Erythroblast (primary cell): Measurements from ENCODE around the gene RNPEPL1.
A peak's percentile ranks its signal among the peaks of the same experiment; 100 is the strongest.
"Not testable (repeated sequence)": the region's sequence is repeated elsewhere in the genome, so short reads cannot be mapped to it uniquely, and the experiment has no call there.

Experiments
- DNase-seq, 2 experiments: peaks; one replicate each; lab custom pipeline; 2025; lab: John Stamatoyannopoulos, UW
- GATA1 ChIP-seq: IDR thresholded peaks from 2 replicates; pipeline ENCODE4 v1.6.1; 2011; ENCODE audit warnings: low read depth, mild to moderate bottlenecking, control low read depth, low read length, moderate library complexity
- POLR2A ChIP-seq: IDR thresholded peaks from 2 replicates; pipeline ENCODE4 v1.6.1; 2011; ENCODE audit warnings: mild to moderate bottlenecking, low read length

Gene RNPEPL1

DNA sequence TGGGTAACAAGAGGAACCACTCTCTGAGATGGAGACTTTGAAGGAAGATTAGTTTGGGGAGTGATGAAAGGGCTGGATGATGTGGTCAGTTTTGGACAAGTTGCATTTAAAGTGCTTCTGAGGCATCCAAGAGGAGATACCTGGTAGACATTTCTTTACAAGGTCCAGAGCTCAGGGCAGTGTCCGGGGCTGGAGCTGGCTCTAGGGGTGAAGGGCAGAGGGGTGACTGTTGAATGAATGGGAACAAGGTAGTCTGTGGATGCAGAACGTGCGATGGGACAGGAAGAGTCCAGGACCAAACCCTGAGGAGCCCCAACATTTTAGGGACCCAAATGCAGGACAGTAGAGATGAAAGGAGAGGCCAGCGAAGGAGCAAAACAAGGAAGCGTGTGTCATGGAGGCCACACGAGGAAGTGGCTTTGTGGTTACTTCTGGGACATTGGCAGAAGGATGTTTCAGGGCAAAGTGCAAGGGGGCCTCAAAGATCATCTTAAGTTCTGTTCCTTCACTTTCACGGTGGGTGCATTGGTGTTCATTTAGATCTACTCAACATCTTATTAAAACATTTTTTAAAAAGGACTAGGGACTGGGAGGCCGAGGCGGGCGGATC lies 43.4 kb downstream of the RNPEPL1 start:
- DNase-seq, result no peak

DNA sequence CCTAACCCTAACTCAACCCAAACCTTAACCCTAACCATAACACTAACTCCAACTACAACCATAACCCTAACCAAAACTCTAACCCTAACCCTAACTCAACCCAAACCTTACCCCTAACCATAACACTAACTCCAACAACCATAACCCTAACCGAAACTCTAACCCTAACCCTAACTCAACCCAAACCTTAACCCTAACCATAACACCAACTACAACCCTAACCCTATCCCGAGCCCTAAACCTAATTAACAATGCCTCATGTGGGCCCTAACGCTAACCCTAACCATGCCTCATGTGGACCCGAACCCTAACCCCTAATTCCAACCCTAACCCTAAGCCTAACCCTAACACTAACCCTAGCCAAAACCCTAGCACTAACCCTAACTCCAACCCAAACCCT lies 45.5 kb downstream of the RNPEPL1 start:
- no peak for TF ChIP-seq GATA1
- TF ChIP-seq POLR2A, result no peak
- no peak for DNase-seq

More for the DNA sequence above, 43.4 kb downstream of the RNPEPL1 start:
- TF ChIP-seq POLR2A (no peak), GATA1 (no peak)

DNA sequence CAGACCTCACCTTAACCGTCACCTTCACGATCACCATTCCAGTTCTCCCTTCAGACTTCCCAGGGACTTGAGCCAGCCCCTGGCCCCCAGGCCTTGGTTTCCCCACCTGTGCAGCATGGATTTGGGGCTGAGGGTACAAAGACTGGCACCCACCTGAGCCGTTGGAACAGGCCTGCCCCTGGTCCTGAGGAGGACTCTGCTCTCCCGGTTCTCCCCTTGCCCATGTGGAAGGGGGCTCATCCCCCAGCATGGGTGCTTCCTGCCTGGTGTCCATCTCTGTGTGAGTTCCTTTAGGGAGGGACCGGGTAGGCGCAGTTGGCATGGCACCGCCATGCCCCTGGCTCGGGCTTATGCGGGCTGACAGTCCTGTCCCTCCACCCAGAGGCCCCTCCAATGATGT lies 46.1 kb downstream of the RNPEPL1 start:
- DNase-seq, result no peak
- TF ChIP-seq GATA1 (no peak), POLR2A (no peak)

DNA sequence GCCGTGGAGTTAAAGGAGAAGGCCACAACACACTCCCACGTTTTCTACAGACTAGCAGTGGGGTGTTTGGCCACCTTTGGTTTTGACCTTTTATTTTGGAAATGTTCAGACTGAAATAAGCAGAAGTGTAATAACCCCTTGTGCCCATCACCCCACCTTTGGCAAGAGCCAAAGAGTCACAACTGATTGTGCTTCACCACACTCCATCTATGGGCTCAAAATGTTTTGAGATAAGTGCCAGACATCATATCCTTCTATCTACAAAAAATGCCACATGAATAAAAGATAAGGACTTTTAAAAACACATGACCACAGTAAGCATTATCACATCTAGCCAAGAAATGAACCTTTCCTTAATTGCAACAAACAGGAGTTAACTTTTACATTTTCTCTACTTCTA lies 47.1 kb downstream of the RNPEPL1 start:
- peak in 1 of 2 experiments; percentile 31 for DNase-seq
- TF ChIP-seq POLR2A, result no peak
- no peak for TF ChIP-seq GATA1

DNA sequence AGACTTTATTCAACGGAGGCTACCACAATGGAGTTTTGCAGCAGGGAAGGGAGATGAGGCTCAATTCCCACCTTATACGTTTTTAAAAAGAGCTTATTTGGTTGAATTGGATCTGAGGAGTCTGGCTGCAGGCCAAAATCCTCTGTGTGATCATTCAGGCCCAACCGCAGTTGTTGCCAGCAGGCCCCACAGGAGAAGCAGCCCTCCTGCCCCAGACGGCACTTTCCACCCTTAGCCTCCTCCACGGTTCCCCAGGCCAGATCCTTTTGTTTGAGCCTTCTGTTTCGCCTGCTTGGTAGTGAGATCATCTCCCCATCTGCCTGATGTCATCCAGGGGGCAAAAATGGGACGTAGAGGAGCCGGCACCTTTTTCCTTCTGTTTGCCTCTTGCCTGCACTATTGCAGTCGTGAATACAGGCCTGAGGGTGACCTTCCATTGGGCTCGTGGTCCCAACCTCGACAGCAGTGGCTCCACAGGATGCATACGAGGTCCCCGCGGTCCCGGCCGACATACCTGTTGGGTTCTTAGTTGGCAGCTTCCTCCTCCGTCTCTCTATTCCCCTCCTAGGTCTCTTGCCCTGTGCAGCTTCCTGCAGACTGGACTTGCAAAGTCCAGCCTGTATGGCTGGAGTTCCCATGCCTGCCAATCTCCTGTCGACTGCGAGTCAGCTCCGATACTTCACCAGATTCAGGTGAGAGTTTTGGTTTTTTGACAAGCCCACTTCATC lies 47.7 kb downstream of the RNPEPL1 start:
- DNase-seq, result peak in 1 of 2 experiments; percentile 31
- TF ChIP-seq POLR2A (no peak), GATA1 (no peak)

DNA sequence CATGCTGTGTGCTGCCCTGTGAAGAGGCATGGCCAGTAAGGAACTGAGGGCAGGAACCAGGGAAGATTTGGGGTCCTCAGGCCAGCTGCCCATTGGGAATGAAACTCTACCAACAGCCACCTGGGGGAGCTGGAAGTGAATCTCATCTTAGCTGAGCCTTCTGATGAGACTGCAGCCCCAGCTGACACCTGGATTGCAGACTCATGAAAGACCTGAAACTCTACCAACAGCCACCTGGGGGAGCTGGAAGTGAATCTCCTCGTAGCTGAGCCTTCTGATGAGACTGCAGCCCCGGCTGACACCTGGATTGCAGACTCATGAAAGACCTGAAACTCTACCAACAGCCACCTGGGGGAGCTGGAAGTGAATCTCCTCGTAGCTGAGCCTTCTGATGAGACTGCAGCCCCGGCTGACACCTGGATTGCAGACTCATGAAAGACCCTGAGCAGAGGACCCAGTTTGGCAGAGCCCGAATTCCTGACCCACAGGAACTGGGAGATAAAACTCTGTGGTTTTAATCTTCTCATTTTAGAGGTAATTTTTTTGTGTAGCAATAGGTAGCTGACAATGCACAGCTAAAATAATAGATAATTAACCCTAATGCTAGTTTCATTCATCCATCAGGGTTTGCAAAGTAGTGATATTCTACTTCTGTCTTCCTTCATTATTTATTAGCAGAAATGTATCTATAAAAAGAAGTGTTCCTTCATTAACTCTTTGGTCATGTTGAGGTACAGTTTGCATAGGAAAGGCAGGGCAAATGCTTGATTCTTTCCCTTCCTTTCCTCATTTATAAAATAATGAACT lies 48.8 kb downstream of the RNPEPL1 start:
- not testable (repeated sequence) for DNase-seq

DNA sequence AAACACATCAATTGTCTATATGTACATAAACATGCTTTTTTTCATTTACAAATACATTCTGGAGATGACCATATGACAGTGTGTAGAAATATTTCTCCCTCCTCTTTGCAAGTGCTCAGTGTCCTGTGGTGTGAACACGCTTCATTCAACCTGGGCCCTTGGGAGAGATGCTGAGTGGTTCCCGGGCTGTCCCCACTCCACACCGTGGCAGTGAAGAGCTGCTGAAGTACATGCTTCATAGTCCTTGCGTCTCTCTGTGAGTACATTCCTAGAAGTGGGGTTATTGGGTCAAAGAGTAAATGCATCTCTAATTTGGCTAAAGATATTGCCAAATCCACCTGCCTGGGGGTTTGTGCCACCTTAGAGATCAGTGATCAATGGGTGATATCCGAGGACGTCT lies 50.5 kb downstream of the RNPEPL1 start:
- DNase-seq, result no peak
- TF ChIP-seq POLR2A (no peak), GATA1 (no peak)

DNA sequence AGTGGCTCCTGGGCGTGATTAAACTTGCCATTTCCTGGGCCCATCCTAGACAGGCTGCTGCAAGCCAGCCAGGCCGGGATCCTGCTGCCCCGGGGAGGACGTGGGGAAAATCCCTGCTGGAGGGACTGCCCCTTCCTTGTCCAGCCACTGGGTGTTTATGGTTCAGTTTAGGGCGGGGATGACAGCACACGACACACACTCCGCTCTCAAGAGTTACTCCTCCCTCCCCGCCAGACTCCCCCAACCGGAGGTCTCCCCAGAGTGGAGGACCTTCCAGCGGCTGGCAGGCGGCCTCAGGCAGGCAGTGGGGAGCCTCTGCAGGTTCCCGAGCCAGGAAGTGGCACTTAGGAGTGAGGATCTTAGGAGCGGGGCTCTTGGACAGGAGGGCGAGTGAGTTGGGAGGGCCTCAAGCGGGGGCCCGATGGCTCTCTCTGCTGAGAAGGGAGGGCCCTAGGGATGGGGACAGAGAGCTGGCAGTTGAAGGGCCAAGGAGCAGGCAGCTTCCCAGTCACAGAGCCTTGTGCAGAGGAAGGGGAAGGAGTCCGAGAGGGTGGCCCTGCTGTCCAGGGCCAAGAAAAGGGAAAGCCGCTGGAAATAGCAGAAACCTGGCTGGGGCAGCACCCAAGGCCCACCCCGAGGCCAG lies 51.3 kb downstream of the RNPEPL1 start:
- TF ChIP-seq GATA1 (no peak), POLR2A (no peak)
- DNase-seq, result no peak

DNA sequence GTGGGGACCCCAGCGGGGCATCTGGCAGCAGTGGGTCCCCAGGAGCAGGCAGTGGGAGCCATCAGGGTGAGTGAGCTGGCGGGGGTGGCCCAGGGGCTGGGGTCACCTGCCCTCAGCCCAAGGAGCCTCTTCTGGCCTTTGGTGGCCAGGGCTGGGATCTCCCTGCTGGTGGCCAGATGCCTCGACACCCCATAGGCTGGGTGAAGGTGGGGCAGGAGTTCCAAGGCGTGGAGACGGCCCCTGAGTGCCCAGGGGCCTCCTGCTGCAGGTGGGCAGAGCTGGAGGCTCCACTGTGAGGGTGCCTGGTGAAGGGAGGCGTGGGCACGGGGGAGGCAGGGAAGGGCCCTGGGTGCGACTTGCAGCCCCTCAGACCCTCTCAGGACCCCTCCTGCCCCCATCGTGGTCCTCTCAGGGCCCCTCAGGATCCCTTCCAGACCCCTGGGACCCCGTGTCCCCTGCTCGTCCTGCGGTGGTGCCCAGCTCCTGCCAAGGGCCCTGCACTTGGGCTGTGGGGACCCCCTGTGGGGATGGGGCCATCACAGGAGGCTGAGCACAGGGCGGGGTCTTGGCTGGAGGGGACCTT lies 52.0 kb downstream of the RNPEPL1 start:
- TF ChIP-seq GATA1 (no peak), POLR2A (no peak)
- DNase-seq, result no peak

DNA sequence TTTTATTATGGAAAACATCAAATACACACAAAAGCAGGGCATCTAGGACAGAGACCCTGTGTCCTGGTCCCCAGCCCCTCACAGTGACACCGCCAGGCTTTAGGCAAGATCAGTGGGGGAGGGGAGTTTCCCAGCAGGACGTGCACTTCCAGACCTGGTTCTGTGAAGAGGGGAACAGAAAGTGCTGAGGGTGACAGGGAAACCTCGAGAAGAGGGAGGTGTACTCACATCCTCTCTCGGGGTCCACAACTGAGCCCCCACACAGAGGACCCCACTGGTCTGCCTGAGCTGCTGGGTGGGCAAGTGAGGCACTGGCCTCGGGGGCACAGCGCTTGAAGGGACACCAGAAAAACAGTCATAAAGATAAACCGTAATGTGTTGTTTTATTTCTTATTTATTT lies 52.6 kb downstream of the RNPEPL1 start:
- DNase-seq, result no peak

DNA sequence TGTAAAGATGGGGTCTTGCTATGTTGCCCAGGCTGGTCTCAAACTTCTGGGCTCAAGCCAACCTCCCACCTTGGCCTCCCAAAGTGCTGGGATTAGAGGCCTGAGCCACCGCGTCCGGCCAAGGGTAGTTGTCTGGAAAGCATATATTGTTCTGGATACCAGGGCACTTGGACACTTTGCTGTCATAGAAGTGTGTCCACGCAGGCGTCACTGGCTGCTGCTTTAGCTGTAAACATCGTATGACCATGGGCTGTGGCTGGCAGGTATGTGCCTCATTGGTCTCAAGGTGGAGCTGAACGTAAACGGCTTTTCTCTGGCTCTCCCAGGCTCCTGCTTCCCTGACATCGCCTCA lies 53.8 kb downstream of the RNPEPL1 start:
- no peak for DNase-seq
- TF ChIP-seq GATA1, result no peak
- no peak for TF ChIP-seq POLR2A

More for the DNA sequence above, 52.6 kb downstream of the RNPEPL1 start:
- TF ChIP-seq GATA1 (no peak), POLR2A (no peak)

DNA sequence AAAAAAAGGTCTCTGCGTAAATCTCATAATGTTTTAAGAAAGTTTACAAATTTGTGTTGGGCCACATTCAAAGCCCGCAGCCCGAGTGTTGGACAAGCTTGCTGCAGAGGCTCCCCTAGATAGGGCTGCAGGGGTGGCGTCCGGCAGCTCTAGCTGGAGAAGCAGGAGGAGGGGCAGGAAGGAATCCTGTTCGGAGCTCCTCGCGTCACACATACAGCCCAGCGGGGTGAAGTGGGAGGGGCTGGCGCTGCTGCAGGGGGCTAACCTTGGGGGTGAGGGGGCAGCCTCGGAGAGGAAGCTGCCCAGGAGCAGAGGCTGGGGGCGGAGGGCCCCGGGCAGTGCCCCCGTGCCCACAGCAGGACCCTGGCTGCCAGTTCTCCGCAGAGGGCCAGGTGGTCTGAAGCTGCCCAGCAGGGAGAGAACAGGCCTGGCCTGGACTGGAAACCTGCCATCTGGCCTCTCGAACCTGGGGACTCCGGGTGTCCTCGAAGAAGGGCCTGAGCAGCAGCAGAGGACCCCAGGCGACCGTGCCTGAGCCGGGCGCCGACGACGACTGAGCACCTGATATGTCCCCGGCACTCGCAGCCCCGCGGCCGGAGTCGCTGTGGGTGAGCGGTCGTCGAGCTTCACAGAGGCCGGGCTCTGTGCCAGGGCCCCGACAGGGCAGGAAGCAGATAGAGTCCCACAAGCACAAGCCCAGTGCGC lies 54.4 kb downstream of the RNPEPL1 start:
- no peak for TF ChIP-seq GATA1
- TF ChIP-seq POLR2A, result no peak
- no peak for DNase-seq

DNA sequence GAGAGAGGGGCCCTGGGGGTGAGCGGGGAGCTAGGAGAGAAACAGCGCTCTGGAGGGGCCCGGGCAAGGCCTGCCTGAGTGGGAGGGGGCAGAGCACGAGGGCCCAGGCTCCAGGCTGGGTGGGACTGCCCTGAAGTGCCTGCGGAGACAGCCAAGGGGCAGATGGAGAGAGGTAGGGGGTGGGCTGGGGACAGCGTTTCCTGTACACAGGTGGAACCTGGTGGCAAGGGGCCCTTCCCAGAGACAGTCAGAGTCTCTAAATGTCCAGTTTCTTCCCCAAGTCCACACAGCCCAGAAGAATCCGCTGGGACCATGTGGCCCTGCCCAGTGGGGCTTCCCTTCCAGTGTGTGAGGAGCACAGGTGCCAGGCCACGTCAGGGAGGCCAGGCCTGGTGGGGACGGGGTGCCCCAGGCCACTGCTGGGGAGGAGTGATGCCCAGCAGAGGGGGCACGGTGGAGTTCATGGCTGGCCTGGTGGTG lies 55.3 kb downstream of the RNPEPL1 start:
- DNase-seq, result no peak
- TF ChIP-seq GATA1, result no peak
- no peak for TF ChIP-seq POLR2A
